ENCODE data around the gene GFOD1. TPM values are rescaled to one million over a fixed set of nuclear protein-coding genes. Genes with fewer than 3 reads are reported as not detected.

The GFOD1 gene
- total RNA-seq, 2 donors from 2014 or later, result 23.8 to 25.3 TPM

- H3K36me3 ChIP-seq, result no peaks in the 10 kb centered on the region
- no peak overlapping the region for H3K4me3 ChIP-seq
- H3K4me1 ChIP-seq (ENCODE audit: control insufficient read depth in 1 of 2, low read depth in 2 of 2), result no peaks in the 10 kb centered on the region
- DNase-seq (ENCODE audit: low spot score) (no peak), ATAC-seq (ENCODE audit: insufficient number of reproducible peaks, low FRiP score, low read depth) (no peak)
- H3K9me3 ChIP-seq, result no peaks in the 10 kb centered on the region
- no peak overlapping the region for H3K27ac ChIP-seq
- TF ChIP-seq CTCF (IDR thresholded peaks at IDR 0.05), result no peak
- no peaks in the 10 kb centered on the region for H3K27me3 ChIP-seq (replicated peaks; ENCODE audit: insufficient read depth)
Observed at GRCh38 chr6:13367396-13367795, 120.0 kb downstream of the GFOD1 start.

DNA sequence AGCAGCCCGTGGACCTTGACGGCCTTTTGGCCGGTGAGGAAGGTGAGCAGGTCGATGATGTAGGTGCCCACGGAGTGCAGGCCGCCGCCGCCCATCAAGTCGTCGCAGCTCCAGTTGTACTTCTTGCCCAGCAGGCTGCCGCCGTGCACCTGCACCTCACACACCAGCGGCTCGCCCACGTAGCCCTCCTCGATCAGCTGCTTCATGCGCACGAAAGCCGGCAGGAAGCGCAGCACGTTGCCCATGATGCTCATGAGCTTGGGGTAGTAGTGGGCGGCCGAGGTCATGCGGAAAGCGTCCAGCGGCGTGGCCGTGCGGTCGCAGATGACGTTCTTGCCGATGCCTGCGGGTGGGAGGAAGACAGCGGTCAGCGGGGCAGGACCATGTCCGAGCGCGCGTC, 122.1 kb downstream of the GFOD1 start:
- ATAC-seq (ENCODE audit: insufficient number of reproducible peaks, low FRiP score, low read depth) (no peak), DNase-seq (ENCODE audit: low spot score) (no peak)
- Histone ChIP-seq H3K36me3 (no peaks in the 10 kb centered on the region), H3K27ac (no peak overlapping the region), H3K27me3 (replicated peaks; ENCODE audit: insufficient read depth) (no peaks in the 10 kb centered on the region), H3K4me1 (ENCODE audit: control insufficient read depth in 1 of 2, low read depth in 2 of 2) (no peaks in the 10 kb centered on the region), H3K9me3 (no peaks in the 10 kb centered on the region), H3K4me3 (no peak overlapping the region)
- no peak for TF ChIP-seq CTCF (IDR thresholded peaks at IDR 0.05)

GRCh38 chr6:13364842-13365241, 122.6 kb downstream of the GFOD1 start:
- H3K4me3 ChIP-seq, result no peak overlapping the region
- no peak for TF ChIP-seq CTCF (IDR thresholded peaks at IDR 0.05)
- no peaks in the 10 kb centered on the region for H3K4me1 ChIP-seq (ENCODE audit: control insufficient read depth in 1 of 2, low read depth in 2 of 2)
- DNase-seq (ENCODE audit: low spot score), result no peak
- ATAC-seq (ENCODE audit: insufficient number of reproducible peaks, low FRiP score, low read depth), result no peak
- H3K27me3 ChIP-seq (replicated peaks; ENCODE audit: insufficient read depth), result no peaks in the 10 kb centered on the region
- no peak overlapping the region for H3K27ac ChIP-seq
- no peaks in the 10 kb centered on the region for H3K9me3 ChIP-seq
- H3K36me3 ChIP-seq, result no peaks in the 10 kb centered on the region

DNA sequence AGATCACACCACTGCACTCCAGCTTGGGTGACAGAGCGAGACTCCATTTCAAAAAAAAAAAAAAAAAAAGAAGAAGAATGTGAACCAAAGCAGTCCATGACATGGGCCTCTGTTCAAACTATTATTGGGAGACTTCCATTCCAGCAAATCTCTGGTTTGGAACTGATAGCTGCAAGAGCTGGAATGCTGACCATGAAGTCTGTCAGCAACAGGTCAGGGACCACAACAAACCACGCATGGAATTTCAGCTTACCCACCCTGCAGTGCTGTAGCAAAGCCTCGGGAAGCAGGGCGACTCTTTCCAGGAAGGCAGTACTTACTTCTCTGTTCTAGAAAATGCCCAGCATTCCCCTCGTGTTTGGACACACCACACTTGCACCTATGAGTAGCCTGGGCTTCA, 125.0 kb downstream of the GFOD1 start:
- no peaks in the 10 kb centered on the region for H3K27me3 ChIP-seq (replicated peaks; ENCODE audit: insufficient read depth)
- no peaks in the 10 kb centered on the region for H3K4me1 ChIP-seq (ENCODE audit: control insufficient read depth in 1 of 2, low read depth in 2 of 2)
- DNase-seq (ENCODE audit: low spot score) (no peak), ATAC-seq (ENCODE audit: insufficient number of reproducible peaks, low FRiP score, low read depth) (no peak)
- no peaks in the 10 kb centered on the region for H3K9me3 ChIP-seq
- H3K4me3 ChIP-seq, result no peak overlapping the region
- no peak for TF ChIP-seq CTCF (IDR thresholded peaks at IDR 0.05)
- H3K36me3 ChIP-seq, result no peaks in the 10 kb centered on the region
- H3K27ac ChIP-seq, result no peak overlapping the region

DNA sequence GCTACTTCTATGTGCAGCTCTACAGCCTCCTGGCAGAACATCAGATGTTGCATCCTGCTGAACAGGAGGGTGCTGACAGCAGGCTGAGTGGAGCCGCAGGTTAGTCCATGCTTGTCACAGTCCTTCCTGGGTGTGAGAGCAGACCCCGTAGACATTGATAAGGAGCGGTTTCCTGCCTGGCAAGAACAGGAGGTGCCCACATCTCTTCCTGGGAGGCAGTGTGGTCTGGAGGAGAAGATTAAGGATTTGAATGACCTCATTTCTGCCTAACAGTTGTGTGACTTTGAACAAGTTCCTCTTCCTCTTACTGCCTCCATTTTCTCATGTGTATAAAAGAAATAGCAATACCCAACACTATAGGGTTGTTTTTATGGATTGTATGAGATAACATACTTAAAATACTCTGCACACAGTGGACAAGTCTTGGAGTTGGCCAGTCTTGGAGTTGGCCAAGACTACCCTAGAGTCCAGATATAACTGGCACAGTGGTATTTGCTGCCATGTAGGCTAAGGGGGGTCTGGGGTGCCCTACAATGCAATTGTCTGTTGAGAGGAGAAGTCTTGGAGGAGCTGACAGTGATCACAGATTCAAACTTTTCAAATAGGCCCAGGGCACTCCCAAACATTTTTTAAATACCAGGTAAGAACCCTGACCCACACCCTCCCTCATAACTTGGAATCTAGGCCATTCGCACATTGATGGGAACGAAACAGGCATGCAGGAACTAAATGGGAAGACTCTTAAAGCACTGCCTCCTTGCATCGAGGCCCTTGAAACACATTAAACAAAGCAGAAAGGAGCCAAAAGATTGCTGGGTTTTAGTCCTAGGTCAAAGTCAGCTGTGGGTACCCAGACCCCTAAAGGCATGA, 126.5 kb downstream of the GFOD1 start:
- Histone ChIP-seq H3K36me3 (no peaks in the 10 kb centered on the region), H3K27me3 (replicated peaks; ENCODE audit: insufficient read depth) (no peaks in the 10 kb centered on the region), H3K4me3 (no peak overlapping the region), H3K4me1 (ENCODE audit: control insufficient read depth in 1 of 2, low read depth in 2 of 2) (no peaks in the 10 kb centered on the region), H3K27ac (no peak overlapping the region), H3K9me3 (no peaks in the 10 kb centered on the region)
- no peak for TF ChIP-seq CTCF (IDR thresholded peaks at IDR 0.05)
- DNase-seq (ENCODE audit: low spot score) (no peak), ATAC-seq (ENCODE audit: insufficient number of reproducible peaks, low FRiP score, low read depth) (no peak)
